Astrocyte of the cerebellum (primary cell): ENCODE measurements around the gene TRAK2.

Source experiments
- DNase-seq: peaks from one replicate; pipeline ENCODE4 v3.0.0-alpha.2; 2011; ENCODE audit warnings: low read depth
- H3K4me3 ChIP-seq: 2 replicates; pipeline ENCODE4 v1.5.1; 2011; ENCODE audit warnings: mild to moderate bottlenecking, low read depth, low read length, moderate library complexity
- in situ Hi-C: cut with HindIII; loops from 2 replicates; pipeline ENCODE4 v1.10.0; 2017; ENCODE audit warnings: low sequenced_read_pairs
- TF ChIP-seq, protein P1 (sequence below): IDR thresholded peaks from 2 replicates; pipeline ENCODE4 v1.5.1; 2012; ENCODE audit warnings: low read length, low read depth, moderate library complexity, mild to moderate bottlenecking; ENCODE audit errors: missing control alignments

Gene TRAK2

GRCh38 chr2:201343559-201343958 lies 107.7 kb downstream of the TRAK2 start:
- TF ChIP-seq, protein P1, sequence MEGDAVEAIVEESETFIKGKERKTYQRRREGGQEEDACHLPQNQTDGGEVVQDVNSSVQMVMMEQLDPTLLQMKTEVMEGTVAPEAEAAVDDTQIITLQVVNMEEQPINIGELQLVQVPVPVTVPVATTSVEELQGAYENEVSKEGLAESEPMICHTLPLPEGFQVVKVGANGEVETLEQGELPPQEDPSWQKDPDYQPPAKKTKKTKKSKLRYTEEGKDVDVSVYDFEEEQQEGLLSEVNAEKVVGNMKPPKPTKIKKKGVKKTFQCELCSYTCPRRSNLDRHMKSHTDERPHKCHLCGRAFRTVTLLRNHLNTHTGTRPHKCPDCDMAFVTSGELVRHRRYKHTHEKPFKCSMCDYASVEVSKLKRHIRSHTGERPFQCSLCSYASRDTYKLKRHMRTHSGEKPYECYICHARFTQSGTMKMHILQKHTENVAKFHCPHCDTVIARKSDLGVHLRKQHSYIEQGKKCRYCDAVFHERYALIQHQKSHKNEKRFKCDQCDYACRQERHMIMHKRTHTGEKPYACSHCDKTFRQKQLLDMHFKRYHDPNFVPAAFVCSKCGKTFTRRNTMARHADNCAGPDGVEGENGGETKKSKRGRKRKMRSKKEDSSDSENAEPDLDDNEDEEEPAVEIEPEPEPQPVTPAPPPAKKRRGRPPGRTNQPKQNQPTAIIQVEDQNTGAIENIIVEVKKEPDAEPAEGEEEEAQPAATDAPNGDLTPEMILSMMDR, result no peak
- no peak for DNase-seq
- in situ Hi-C loops, result no loop called here

GRCh38 chr2:201342923-201343322 lies 108.3 kb downstream of the TRAK2 start:
- no peak for DNase-seq
- in situ Hi-C loops, result no loop called here
- TF ChIP-seq, protein P1, result no peak
- no peak overlapping the region for H3K4me3 ChIP-seq

More at GRCh38 chr2:201343559-201343958, 107.7 kb downstream of the TRAK2 start:
- no peak overlapping the region for H3K4me3 ChIP-seq

DNA sequence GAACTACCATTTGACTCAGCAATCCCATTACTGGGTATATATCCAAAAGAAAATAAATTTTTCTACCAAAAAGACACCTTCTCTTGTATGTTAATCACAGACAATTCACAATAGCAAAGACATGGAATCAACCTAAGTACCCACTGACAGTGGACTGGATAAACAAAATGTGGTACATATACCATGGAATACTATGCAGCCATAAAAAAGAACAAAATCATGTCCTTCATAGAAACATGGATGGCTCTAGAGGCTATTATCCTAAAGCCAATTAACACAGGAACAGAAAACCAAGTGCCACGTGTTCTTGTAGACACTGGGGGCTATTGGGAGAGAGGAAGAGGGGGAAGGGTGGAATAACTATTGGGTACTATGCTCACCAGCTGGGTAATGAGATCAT lies 121.8 kb downstream of the TRAK2 start:
- TF ChIP-seq, protein P1, result no peak
- H3K4me3 ChIP-seq, result no peak overlapping the region
- DNase-seq, result no peak
- in situ Hi-C loops, result no loop called here

- H3K4me3 ChIP-seq, result no peak overlapping the region
- TF ChIP-seq, protein P1, result no peak
- in situ Hi-C loops, result no loop called here
- DNase-seq, result no peak
These were observed 123.6 kb downstream of the TRAK2 start for GRCh38 chr2:201327678-201328077.
